WERI-Rb-1 (cell line): ENCODE measurements around the gene CDCA7.
A peak's percentile ranks its signal among the peaks of the same experiment; 100 is the strongest.
"Not testable (repeated sequence)": the region's sequence is repeated elsewhere in the genome, so short reads cannot be mapped to it uniquely, and the experiment has no call there.

Source experiments
- DNase-seq: peaks from one replicate; pipeline ENCODE4 v3.0.0-alpha.2; 2020
- H3K27ac ChIP-seq: fragments of 250-450 bp; sonication (Bioruptor Pico); 2 replicates; pipeline ENCODE4 v1.5.1; 2020; ENCODE audit warnings: mild to moderate bottlenecking, moderate library complexity
- H3K27me3 ChIP-seq: fragments of 250-450 bp; sonication (Bioruptor Pico); 2 replicates; pipeline ENCODE4 v1.5.1; 2021; ENCODE audit warnings: mild to moderate bottlenecking, low read depth, moderate library complexity; ENCODE audit not compliant: insufficient read depth, severe bottlenecking
- H3K36me3 ChIP-seq: fragments of 250-450 bp; sonication (Bioruptor Pico); 2 replicates; pipeline ENCODE4 v1.5.1; 2020; ENCODE audit warnings: mild to moderate bottlenecking, moderate library complexity
- H3K4me3 ChIP-seq: 2 replicates; pipeline ENCODE4 v1.5.1; 2011; ENCODE audit warnings: low read depth, mild to moderate bottlenecking, control low read depth, low read length
- H3K9me3 ChIP-seq: fragments of 250-450 bp; sonication (Bioruptor Pico); 2 replicates; pipeline ENCODE4 v1.5.1; 2021; ENCODE audit warnings: mild to moderate bottlenecking, moderate library complexity; ENCODE audit not compliant: severe bottlenecking
- CTCF ChIP-seq: IDR thresholded peaks from 2 replicates; pipeline ENCODE4 v1.5.1; 2011; ENCODE audit warnings: low read depth, mild to moderate bottlenecking, control low read depth, inconsistent platforms, low read length

Gene CDCA7

GRCh38 chr2:173354582-173355131 is at the start of gene CDCA7:
CDCA7 (plus strand) TSS chr2:173354872; CDS start chr2:173354964, 92 bp downstream.
- Histone ChIP-seq H3K36me3 (peaks cover 20% of the 10 kb centered on the region), H3K9me3 (no peaks in the 10 kb centered on the region), H3K4me3 (peak within 1 kb of the TSS; percentile 98), H3K27me3 (no peaks in the 10 kb centered on the region), H3K27ac (peak within 1 kb of the TSS; percentile 100)
- peak; percentile 85 for DNase-seq
- peak; percentile 27; the same call in 1 of the 2 replicates for TF ChIP-seq CTCF

- no peaks in the 10 kb centered on the region for H3K27me3 ChIP-seq
- no peak overlapping the region for H3K4me3 ChIP-seq
- no peaks in the 10 kb centered on the region for H3K36me3 ChIP-seq
- no peak for TF ChIP-seq CTCF
- peaks cover under 1% of the 10 kb centered on the region for H3K9me3 ChIP-seq
- H3K27ac ChIP-seq: no peak overlapping the region
- no peak for DNase-seq
Measured at GRCh38 chr2:173305303-173305702, 49.4 kb upstream of the CDCA7 start.

- H3K9me3 ChIP-seq: no peaks in the 10 kb centered on the region
- H3K27me3 ChIP-seq: no peaks in the 10 kb centered on the region
- no peak for DNase-seq
- no peaks in the 10 kb centered on the region for H3K36me3 ChIP-seq
- no peak for TF ChIP-seq CTCF
- no peak overlapping the region for H3K27ac ChIP-seq
- no peak overlapping the region for H3K4me3 ChIP-seq
Measured at GRCh38 chr2:173307293-173307692, 47.4 kb upstream of the CDCA7 start.

- H3K4me3 ChIP-seq, H3K9me3 ChIP-seq, H3K27ac ChIP-seq, H3K36me3 ChIP-seq, H3K27me3 ChIP-seq: not testable (repeated sequence)
- peak; percentile 16 for DNase-seq
Measured at GRCh38 chr2:173309370-173309769, 45.3 kb upstream of the CDCA7 start.

GRCh38 chr2:173311844-173312606 is 42.6 kb upstream of the CDCA7 start:
- no peaks in the 10 kb centered on the region for H3K27me3 ChIP-seq
- no peaks in the 10 kb centered on the region for H3K9me3 ChIP-seq
- no peak for DNase-seq
- no peak overlapping the region for H3K4me3 ChIP-seq
- TF ChIP-seq CTCF: no peak
- H3K27ac ChIP-seq: no peak overlapping the region
- H3K36me3 ChIP-seq: no peaks in the 10 kb centered on the region

- H3K36me3 ChIP-seq: no peaks in the 10 kb centered on the region
- DNase-seq: no peak
- TF ChIP-seq CTCF: no peak
- H3K27me3 ChIP-seq: no peaks in the 10 kb centered on the region
- H3K9me3 ChIP-seq: peaks cover 10% of the 10 kb centered on the region
- H3K27ac ChIP-seq: no peak overlapping the region
- H3K4me3 ChIP-seq: no peak overlapping the region
Measured at GRCh38 chr2:173323371-173323770, 31.3 kb upstream of the CDCA7 start.
